HG03196 (cell line): Measurements from ENCODE around the gene MYOCD.

ENCODE experiments used
- ATAC-seq: cut with Tn5 transposase; IDR thresholded peaks from one replicate; pipeline ENCODE4 v1.9.1; 2021; ENCODE audit not compliant: unreplicated experiment

Gene MYOCD

GRCh38 chr17:12642034-12642433 lies 23.7 kb upstream of the MYOCD start:
- no peak for ATAC-seq

- ATAC-seq, result no peak
Measured at GRCh38 chr17:12643822-12644221, 21.9 kb upstream of the MYOCD start.

- ATAC-seq, result no peak
Measured at GRCh38 chr17:12644623-12645022, 21.1 kb upstream of the MYOCD start.

GRCh38 chr17:12646761-12647422 lies 18.8 kb upstream of the MYOCD start:
- ATAC-seq, result no peak

GRCh38 chr17:12648498-12648897 lies 17.2 kb upstream of the MYOCD start:
- no peak for ATAC-seq

GRCh38 chr17:12655936-12656335 lies 9.8 kb upstream of the MYOCD start:
- no peak for ATAC-seq

GRCh38 chr17:12656354-12656753 lies 9.3 kb upstream of the MYOCD start:
- no peak for ATAC-seq

- ATAC-seq, result no peak
Measured at GRCh38 chr17:12659500-12659899, 6.2 kb upstream of the MYOCD start.

- ATAC-seq, result no peak
Measured at GRCh38 chr17:12664252-12664651, 1.4 kb upstream of the MYOCD start.

GRCh38 chr17:12664894-12665262 lies 812 bp upstream of the MYOCD start:
- ATAC-seq, result no peak

- ATAC-seq, result no peak
Measured at GRCh38 chr17:12666718-12667117, 1.0 kb downstream of the MYOCD start.

GRCh38 chr17:12667299-12667958 lies 1.7 kb downstream of the MYOCD start:
- ATAC-seq, result no peak

- ATAC-seq, result no peak
Measured at GRCh38 chr17:12671906-12672305, 6.2 kb downstream of the MYOCD start.

- no peak for ATAC-seq
Measured at GRCh38 chr17:12672947-12673346, 7.3 kb downstream of the MYOCD start.

- no peak for ATAC-seq
Measured at GRCh38 chr17:12673788-12674187, 8.1 kb downstream of the MYOCD start.

GRCh38 chr17:12680407-12680897 lies 14.8 kb downstream of the MYOCD start:
- no peak for ATAC-seq

- no peak for ATAC-seq
Measured at GRCh38 chr17:12680993-12681392, 15.3 kb downstream of the MYOCD start.

- ATAC-seq, result no peak
Measured at GRCh38 chr17:12683299-12683698, 17.6 kb downstream of the MYOCD start.

GRCh38 chr17:12686486-12686885 lies 20.8 kb downstream of the MYOCD start:
- no peak for ATAC-seq

- ATAC-seq, result no peak
Measured at GRCh38 chr17:12688382-12688781, 22.7 kb downstream of the MYOCD start.

GRCh38 chr17:12691173-12691572 lies 25.5 kb downstream of the MYOCD start:
- no peak for ATAC-seq

GRCh38 chr17:12693640-12694039 lies 27.9 kb downstream of the MYOCD start:
- ATAC-seq, result no peak

- ATAC-seq, result no peak
Measured at GRCh38 chr17:12706070-12706469, 40.4 kb downstream of the MYOCD start.
